Activated CD8-positive, alpha-beta memory T cell treated with anti-CD3 and anti-CD28 coated beads for 24 hours (primary cell): ENCODE results near the gene CAPN7.

ENCODE experiments used
- DNase-seq: peaks from one replicate; pipeline ENCODE4 v3.0.0-alpha.2; 2020

The CAPN7 gene

GRCh38 chr3:15279205-15279604 is 73.2 kb downstream of the CAPN7 start:
- DNase-seq = no peak

GRCh38 chr3:15279671-15280402 is 73.8 kb downstream of the CAPN7 start:
- no peak for DNase-seq

DNA sequence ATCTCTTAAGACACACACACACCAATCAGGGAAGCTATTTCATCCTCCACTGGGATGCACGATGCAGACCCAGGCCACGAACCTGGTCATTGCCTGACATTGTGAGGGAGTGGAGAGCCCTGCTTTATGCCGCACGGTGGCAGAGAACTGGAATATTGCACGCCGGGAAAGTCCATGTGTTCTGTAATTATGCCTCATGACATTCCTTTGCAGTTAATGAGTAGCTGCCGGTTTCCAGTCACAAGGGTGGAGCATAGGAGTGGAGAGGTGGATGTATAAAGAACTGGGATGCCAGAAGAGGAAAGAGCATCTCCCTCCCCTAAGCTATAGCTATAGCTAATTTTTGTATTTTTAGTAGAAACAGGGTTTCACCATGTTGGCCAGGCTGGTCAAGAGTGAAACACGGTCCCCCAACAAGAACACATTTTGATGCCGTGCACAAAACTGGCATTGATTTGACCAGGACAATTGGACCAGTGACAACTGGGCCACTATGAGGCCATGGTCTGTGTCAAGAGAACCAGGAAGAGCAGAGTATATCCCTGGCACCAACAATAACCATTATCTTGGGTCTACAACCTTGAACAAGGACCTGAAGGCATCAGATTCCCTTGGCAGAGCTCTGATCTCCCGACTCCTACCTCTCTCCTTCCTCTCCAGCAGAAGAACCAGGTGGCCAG is 74.9 kb downstream of the CAPN7 start:
- DNase-seq = no peak

DNA sequence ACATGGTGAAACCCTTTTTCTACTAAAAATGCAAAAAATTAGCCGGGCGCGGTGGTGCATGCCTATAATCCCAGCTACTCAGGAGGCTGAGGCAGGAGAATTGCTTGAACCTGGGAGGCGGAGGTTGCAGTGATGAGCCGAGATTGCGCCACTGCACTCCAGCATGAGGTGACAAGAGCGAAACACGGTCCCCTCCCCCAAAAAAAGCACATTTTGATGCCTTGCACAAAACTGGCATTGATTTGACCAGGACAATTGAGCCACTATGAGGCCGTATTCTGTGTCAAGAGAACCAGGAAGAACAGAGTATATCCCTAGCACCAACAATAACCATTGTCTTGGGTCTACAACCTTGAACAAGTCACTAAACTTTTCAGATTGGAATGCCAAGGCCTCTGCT is 75.8 kb downstream of the CAPN7 start:
- DNase-seq = no peak

GRCh38 chr3:15283702-15284101 is 77.7 kb downstream of the CAPN7 start:
- no peak for DNase-seq

- DNase-seq = no peak
These were observed 78.3 kb downstream of the CAPN7 start for GRCh38 chr3:15284121-15284889.

- DNase-seq = no peak
These were observed 80.0 kb downstream of the CAPN7 start for GRCh38 chr3:15286022-15286421.

GRCh38 chr3:15287565-15288330 is 81.7 kb downstream of the CAPN7 start:
- DNase-seq = no peak

DNA sequence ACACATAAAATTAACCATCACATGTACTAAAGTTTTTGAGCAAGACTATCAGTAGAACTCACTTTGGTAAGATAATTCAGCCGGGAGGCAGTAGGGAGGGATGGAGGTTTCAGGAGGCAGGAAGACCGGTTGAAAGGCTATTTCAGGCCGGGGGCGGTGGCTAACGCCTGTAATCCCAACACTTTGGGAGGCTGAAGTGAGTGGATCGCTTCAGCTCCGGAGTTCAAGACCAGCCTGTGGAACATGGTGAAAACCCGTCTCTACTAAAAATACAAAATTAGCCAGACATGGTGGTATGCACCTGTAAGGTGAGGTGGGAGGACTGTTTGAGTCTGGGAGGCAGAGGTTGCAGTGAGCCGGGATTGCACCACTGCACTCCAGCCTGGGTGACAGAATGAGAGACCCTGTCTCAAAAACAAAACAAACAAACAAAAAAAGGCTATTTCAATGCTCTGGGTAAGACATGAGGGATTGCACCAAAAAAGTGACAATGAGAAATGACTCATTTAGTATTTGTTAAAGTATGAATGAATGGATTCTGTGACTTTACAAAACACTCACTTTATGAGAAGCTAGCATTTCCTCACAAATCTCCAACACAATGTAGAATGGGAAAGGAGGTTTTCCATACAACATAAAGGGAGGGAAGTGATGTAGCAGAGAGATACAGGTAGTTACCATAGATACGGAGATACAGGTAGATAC is 82.4 kb downstream of the CAPN7 start:
- DNase-seq = no peak

GRCh38 chr3:15289661-15290060 is 83.6 kb downstream of the CAPN7 start:
- no peak for DNase-seq

- DNase-seq = no peak
These were observed 84.7 kb downstream of the CAPN7 start for GRCh38 chr3:15290736-15291135.

DNA sequence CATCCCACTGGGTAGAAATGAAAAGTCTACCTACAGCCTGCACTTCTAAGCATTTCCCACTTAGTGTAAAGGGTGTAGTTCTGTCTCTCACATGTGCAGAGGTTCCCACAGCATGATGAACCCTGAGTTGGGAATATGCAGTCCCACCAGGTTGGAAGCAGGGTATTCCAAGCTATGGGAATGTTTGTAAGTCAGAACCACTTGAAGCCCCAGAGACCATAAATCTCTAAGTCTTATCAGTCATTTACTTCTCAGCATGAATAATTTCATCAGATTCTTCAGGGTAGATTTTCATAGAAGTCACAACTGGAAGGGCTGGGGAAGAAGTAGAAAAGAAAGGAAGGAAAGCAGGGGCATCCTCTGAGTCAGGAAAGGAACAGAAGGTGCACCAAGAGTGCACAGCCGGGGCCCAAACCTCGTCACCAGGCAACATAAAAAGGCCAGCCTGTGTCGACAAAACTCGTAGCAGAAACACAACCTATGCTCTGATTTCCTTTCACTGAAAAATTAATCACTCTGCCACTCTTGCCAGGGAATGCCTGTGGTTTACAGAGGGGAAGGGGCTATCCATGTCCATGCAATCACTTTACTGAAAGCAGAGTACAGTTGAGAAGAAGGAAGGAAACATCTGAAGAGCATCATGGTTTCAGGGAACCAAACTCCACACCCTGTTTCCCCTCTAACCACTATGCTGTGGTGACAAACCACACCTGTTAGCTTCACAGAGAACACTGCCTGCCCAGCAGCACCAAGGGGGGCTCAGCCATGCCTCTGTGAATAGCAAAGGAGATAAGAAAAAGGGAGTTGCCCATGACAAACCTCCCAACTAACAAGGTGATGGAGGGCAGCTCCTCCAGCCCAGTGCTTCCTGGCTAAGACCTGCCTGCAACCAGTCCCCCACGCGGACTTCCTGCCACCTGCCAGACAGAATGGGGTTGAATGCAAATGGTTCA is 85.8 kb downstream of the CAPN7 start:
- peak; percentile 77 for DNase-seq

DNA sequence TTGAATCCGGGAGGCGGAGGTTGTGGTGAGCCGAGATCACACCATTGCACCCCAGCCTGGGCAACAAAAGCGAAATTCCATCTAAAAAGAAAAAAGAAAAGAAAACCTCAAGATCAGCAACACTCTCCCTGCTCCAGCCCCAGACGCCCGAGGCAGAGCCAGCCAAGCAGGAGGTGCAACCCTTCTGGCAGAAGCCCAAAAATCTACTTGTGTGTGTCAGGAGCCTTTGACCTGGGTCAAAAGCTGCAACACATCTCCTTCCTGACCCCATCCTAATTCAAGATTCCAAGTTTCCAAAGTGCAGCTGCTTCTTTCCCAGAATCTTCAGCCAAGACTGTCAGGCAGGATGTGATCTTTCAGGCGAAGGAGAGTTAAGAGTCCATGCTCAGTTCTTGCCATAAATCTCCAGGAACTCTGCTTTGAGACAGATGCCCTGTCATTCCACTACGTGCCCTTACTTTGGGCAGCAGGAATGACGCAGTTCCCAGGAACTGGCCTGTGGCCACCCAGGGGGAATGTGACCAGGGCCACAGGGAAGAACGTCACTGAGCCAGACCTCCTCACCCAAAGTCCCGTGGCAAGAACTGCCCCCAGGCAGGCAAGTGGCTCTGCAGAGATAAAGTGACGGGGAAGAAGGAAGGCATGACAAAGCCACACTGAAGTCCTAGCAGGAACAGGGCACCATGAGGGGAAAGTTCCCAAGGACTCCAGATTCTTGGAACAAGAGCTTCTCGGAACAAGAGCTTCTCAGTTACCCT is 86.9 kb downstream of the CAPN7 start:
- no peak for DNase-seq

- DNase-seq = no peak
These were observed 88.9 kb downstream of the CAPN7 start for GRCh38 chr3:15294929-15295328.

DNA sequence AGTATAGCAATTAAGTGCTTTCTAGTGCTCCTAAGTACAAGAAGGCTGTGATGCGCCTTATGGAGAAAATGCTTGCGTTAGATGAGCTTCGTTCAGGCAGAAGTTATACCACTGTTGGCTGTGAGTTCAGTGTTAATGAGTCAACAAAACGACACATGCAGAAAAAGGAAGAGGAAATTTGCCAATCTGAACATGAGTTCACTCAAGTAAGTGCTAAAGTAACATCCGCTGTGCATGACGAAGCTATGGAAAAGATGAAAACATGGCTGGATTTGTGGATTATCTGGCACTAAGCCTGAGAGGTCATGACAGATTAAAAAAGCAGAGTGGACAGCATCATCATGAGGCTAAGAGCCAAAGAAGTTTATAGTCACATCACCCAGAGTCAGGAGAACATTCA is 89.5 kb downstream of the CAPN7 start:
- DNase-seq = no peak

DNA sequence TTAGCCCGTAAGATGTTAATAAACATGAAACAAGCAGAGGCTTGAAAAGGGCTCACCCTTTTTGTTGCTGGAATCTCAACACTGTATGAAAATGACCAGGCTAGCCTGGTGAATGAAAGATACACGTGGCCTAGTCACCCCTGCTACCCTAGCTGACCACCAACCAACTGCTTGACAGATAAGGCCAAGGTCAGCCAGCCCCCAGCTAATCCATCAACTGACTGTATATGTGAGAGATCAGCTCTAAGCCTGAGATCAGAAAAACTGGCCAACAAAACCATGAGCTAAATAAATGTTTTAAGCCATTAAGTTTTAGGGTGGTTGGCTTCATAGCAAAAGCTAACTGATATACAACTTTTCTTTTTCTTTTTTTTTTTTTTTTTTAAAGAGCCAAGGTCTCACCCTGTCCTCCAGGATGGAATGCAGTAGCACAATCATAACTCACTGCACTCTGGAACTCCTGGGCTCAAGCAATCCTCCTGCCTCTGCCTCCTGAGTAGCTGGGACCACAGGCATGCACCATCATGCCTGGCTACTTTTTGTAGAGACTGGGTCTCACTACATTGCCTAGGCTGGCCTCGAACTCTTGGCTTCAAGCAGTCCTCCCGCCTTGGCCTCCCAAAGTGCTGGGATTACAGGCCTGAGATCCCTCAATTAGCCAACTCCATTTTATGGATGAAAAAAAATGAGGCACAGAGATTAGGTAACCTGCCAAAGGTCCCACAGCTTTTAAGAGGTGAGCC is 91.7 kb downstream of the CAPN7 start:
- no peak for DNase-seq

DNA sequence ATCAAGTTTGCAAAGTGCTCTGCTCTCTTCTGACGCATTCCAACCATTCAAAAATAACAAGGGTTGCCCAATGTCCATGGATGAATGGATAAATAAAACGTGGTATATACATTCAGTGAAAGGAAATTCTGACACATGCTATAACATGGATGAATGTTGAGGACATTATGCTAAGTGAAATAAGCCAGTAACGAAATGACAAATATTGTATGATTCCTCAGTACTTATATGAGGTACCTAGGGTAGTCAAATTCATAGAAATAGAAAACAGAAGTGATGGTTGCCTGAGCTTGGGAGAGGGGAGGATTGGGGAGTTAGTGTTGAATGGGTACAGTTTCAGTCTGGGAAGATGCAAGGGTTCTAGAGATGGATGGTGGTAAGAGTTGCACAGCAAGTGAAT is 92.5 kb downstream of the CAPN7 start:
- DNase-seq = no peak

DNA sequence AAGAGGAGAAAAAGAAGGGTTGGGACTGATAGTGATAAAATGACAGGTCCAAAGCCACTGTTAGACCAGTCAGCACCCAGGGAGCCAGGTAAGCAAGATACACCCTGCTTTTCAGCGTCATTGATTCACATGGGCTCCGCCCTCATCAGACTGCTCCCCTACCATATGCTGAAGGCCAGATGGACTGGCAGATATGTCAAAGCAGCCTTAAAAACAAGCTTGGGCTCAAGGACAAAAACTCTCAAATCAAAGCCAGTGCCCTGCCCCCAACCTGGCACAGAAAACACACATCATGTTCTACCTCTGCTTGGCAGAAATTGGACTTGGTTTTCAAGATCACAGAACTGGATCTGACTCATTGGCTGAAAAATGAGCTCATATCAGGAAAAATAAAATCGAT is 93.0 kb downstream of the CAPN7 start:
- no peak for DNase-seq

GRCh38 chr3:15300323-15301078 is 94.5 kb downstream of the CAPN7 start:
- DNase-seq = no peak
